HepG2 (cell line): ENCODE results near the gene SDC4. TPM values are rescaled to one million over a fixed set of nuclear protein-coding genes. Genes with fewer than 3 reads are reported as not detected.

Experiments used
- ATAC-seq: fragments of 200-7000 bp; cut with Tn5 transposase; 3 replicates; pipeline ENCODE4 v1.9.1; 2020; ENCODE audit warnings: mild to moderate bottlenecking, moderate library complexity
- BruUV-seq: library from RNA; stranded (reverse); fragments of 400-500 nt; replicated peaks from 2 replicates; lab custom pipeline; 2021; lab: Mats Ljungman, UMichigan
- CTCF ChIA-PET: fragments of 300-600 bp; formaldehyde crosslinking; extraction: SDS; loops from one replicate; lab custom pipeline; 2021; ENCODE audit warnings: low total read pairs, inconsistent platforms, low intra/inter-chr PET ratio; lab: Yijun Ruan, JAX
- POLR2A ChIA-PET: fragments of 350-600 bp; sonication (Branson Sonifier 250); formaldehyde crosslinking; loops from one replicate; lab custom pipeline; 2020; ENCODE audit warnings: antibody characterized with exemption, inconsistent platforms; lab: Yijun Ruan, JAX
- DNase-seq: peaks from one replicate; pipeline ENCODE4 v3.0.0-alpha.2; 2015; ENCODE audit warnings: low spot score
- FAIRE-seq: peaks from 3 replicates; lab custom pipeline; 2011; peaks lifted over from hg19 to GRCh38; lab: Jason Lieb, UNC
- H2AFZ ChIP-seq: one replicate; pipeline ENCODE4 v1.6.1; 2011; ENCODE audit warnings: low read length, inconsistent platforms
- H3K27ac ChIP-seq: fragments of 300-600 bp; 3 replicates; pipeline ENCODE4 v1.8.0; 2011; ENCODE audit warnings: mixed run types, mild to moderate bottlenecking, mixed read lengths, low read length, inconsistent platforms; ENCODE audit not compliant: insufficient read depth; ENCODE audit errors: extremely low read length
- H3K27me3 ChIP-seq, 2 experiments: fragments of 200-600 bp in 1 of 2; 2 replicates in 1 of 2; 3 replicates in 1 of 2; pipeline versions ENCODE4 v1.6.0 to v1.8.0; 2011; ENCODE audit warnings: low read length in 2 of 2, mild to moderate bottlenecking in 2 of 2, moderate library complexity in 2 of 2, inconsistent platforms in 1 of 2; ENCODE audit not compliant: insufficient read depth in 2 of 2, control insufficient read depth in 1 of 2
- H3K36me3 ChIP-seq, 2 experiments: fragments of 200-600 bp in 1 of 2; replicated peaks in 1 of 2; 2 replicates in 1 of 2; 3 replicates in 1 of 2; pipeline versions ENCODE4 v1.5.1 to v1.8.0; 2011; ENCODE audit warnings: low read length in 2 of 2, inconsistent platforms in 1 of 2; ENCODE audit not compliant: insufficient read depth in 2 of 2, control insufficient read depth in 1 of 2
- H3K4me1 ChIP-seq: 2 replicates; pipeline ENCODE4 v1.5.1; 2012; ENCODE audit warnings: low read length, inconsistent platforms; ENCODE audit not compliant: insufficient read depth
- H3K4me2 ChIP-seq: 2 replicates; pipeline ENCODE4 v1.6.0; 2011; ENCODE audit warnings: low read depth, low read length, inconsistent platforms
- H3K4me3 ChIP-seq, 3 experiments: fragments of 200-600 bp in 1 of 3; sonication (generic), shearing (Covaris generic) in 1 of 3; replicated peaks in 1 of 3; 2 replicates each; pipeline ENCODE4 v1.5.1; 2011 to 2016; ENCODE audit warnings: low read length in 3 of 3, inconsistent platforms in 2 of 3, low read depth in 2 of 3, mild to moderate bottlenecking in 2 of 3, control low read depth in 1 of 3, mixed read lengths in 1 of 3; ENCODE audit not compliant: insufficient read depth in 1 of 3
- H3K79me2 ChIP-seq: one replicate; pipeline ENCODE4 v1.6.1; 2011; ENCODE audit warnings: low read length, inconsistent platforms; ENCODE audit not compliant: insufficient read depth
- H3K9ac ChIP-seq: 2 replicates; pipeline ENCODE4 v1.6.0; 2011; ENCODE audit warnings: mild to moderate bottlenecking, low read depth, low read length, inconsistent platforms; ENCODE audit not compliant: insufficient read depth
- H3K9me3 ChIP-seq: 2 replicates; pipeline ENCODE4 v1.5.1; 2012; ENCODE audit warnings: mild to moderate bottlenecking, low read length
- H4K20me1 ChIP-seq: 2 replicates; pipeline ENCODE4 v1.6.0; 2011; ENCODE audit warnings: inconsistent platforms, mild to moderate bottlenecking, low read length, moderate library complexity; ENCODE audit not compliant: insufficient read depth
- IRF9 ChIP-seq: sonication (generic); formaldehyde crosslinking; IDR thresholded peaks from 2 replicates; pipeline ENCODE4 v1.8.0; 2022; ENCODE audit warnings: missing genetic modification reagents, mild to moderate bottlenecking, borderline replicate concordance
- RAD51 ChIP-seq: fragments of 450-650 bp; IDR thresholded peaks from 2 replicates; pipeline ENCODE4 v1.6.1; 2016; ENCODE audit warnings: borderline replicate concordance
- SKI ChIP-seq: fragments of 450-650 bp; IDR thresholded peaks from one replicate; pipeline ENCODE4 v1.6.1; 2018; ENCODE audit warnings: mild to moderate bottlenecking; ENCODE audit not compliant: partially characterized antibody
- SNAPC2 ChIP-seq: sonication (generic); formaldehyde crosslinking; IDR thresholded peaks from 2 replicates; pipeline ENCODE4 v1.8.1; 2022; ENCODE audit warnings: mild to moderate bottlenecking, missing genetic modification reagents
- SNAPC5 ChIP-seq: sonication (generic); formaldehyde crosslinking; IDR thresholded peaks from 2 replicates; pipeline ENCODE4 v1.8.1; 2023; ENCODE audit warnings: mild to moderate bottlenecking, missing genetic modification reagents, borderline replicate concordance
- ZMYM3 ChIP-seq: sonication (generic); formaldehyde crosslinking; IDR thresholded peaks from 2 replicates; pipeline ENCODE4 v1.5.1; 2020; ENCODE audit warnings: mild to moderate bottlenecking, missing genetic modification reagents
- ZNF232 ChIP-seq: sonication (generic); formaldehyde crosslinking; IDR thresholded peaks from 2 replicates; pipeline ENCODE4 v1.4.0; 2020; ENCODE audit warnings: missing genetic modification reagents, borderline replicate concordance
- ZNF296 ChIP-seq: sonication (generic); formaldehyde crosslinking; conservative IDR thresholded peaks from 2 replicates; pipeline ENCODE4 v1.5.0; 2020; ENCODE audit warnings: mild to moderate bottlenecking, missing genetic modification reagents
- ZNF629 ChIP-seq: sonication (generic); formaldehyde crosslinking; conservative IDR thresholded peaks from 2 replicates; pipeline ENCODE4 v1.5.0; 2020; ENCODE audit warnings: missing genetic modification reagents
- ZNF644 ChIP-seq: IDR thresholded peaks from 2 replicates; pipeline ENCODE4 v1.6.1; 2016; ENCODE audit warnings: low read depth
- ZNF687 ChIP-seq: sonication (generic); formaldehyde crosslinking; IDR thresholded peaks from 2 replicates; pipeline ENCODE4 v1.5.1; 2020; ENCODE audit warnings: mild to moderate bottlenecking, missing genetic modification reagents, moderate library complexity
- WGBS: methylation state at CpG from one replicate; pipeline ENCODE4 v1.1.6; 2017; ENCODE audit warnings: low lambda C conversion rate; 5-methylcytosine and 5-hydroxymethylcytosine counted together
- in situ Hi-C: cut with HindIII; loops from 2 replicates; pipeline ENCODE4 v1.10.0; 2017; ENCODE audit warnings: low pct_unique_long_range_greater_than_20kb; ENCODE audit not compliant: extremely low pct_ligation_motif_present
- intact Hi-C: fragments of 100-400 bp; cut with micrococcal nuclease; formaldehyde crosslinking; loops from one replicate; pipeline ENCODE4 v1.10.0; 2022; ENCODE audit not compliant: unreplicated experiment
- polyA plus RNA-seq, 8 experiments: library from polyadenylated mRNA; depleted of rRNA in 3 of 8; stranded (reverse) in 7 of 8; unstranded in 1 of 8; fragments of >200 nt; fragmentation: Illumina TruSeq in 4 of 8; extraction: Trizol in 4 of 8; gene quantifications; 2 replicates each; pipeline versions ENCODE4 v1.2.1 to v1.2.3, GENCODE V29; 2011 to 2016; ENCODE audit warnings: low read depth in 4 of 8, missing spikeins in 1 of 8, mixed read lengths in 1 of 8; ENCODE audit not compliant: insufficient read depth in 1 of 8
- total RNA-seq, 5 experiments: library from RNA; depleted of rRNA; stranded (reverse); fragments of >200 nt; fragmentation: Illumina TruSeq; extraction: Trizol; gene quantifications; 2 replicates each; pipeline ENCODE4 v1.2.3, GENCODE V29; 2016; ENCODE audit warnings: low read depth in 1 of 5
- TF ChIP-seq, protein P1 (sequence below): IDR thresholded peaks from 2 replicates; pipeline ENCODE4 v1.6.1; 2016; ENCODE audit warnings: control low read depth
- TF ChIP-seq, protein P2 (sequence below): sonication (generic); formaldehyde crosslinking; IDR thresholded peaks from 2 replicates; pipeline ENCODE4 v1.5.1; 2020; ENCODE audit warnings: missing genetic modification reagents, mild to moderate bottlenecking, borderline replicate concordance
- TF ChIP-seq, protein P3 (sequence below): sonication (generic); formaldehyde crosslinking; IDR thresholded peaks from 2 replicates; pipeline ENCODE4 v1.4.0; 2020; ENCODE audit warnings: mild to moderate bottlenecking, missing genetic modification reagents

SDC4 gene
- total and polyA plus RNA-seq, 2 of the 13 experiments (the other 11 are each of a cell fraction or from before 2014, with no cell fraction given): 49.0 to 65.1 TPM

DNA sequence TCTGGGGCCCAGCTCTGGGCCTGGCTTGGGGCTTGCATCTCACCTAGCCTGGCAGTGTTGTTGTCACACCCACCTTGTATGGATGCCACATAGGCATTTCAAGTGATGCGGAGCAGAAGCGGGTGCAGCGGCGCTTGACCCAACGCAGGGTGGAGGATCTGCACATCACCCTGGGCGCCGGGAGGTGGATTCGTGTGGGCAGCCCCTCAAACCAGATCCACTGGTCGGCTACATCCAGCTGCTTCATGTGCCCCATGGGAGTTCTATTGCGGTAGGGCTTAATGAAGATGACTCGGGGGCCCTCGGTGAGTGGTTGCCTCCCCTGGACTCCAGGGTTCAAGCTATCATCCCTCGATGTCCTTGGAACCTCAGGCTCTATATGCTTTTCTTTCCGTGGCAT, 26.7 kb upstream of the SDC4 start:
- Histone ChIP-seq H3K4me1 (peaks cover 19% of the 10 kb centered on the region), H3K4me2 (no peak overlapping the region), H3K9ac (no peak overlapping the region), H3K4me3 (no peak overlapping the region), H3K27me3 (no peaks in the 10 kb centered on the region), H3K9me3 (no peaks in the 10 kb centered on the region), H3K36me3 (no peaks in the 10 kb centered on the region; a peak in 1 of 5 replicates), H3K27ac (no peak overlapping the region), H3K79me2 (no peaks in the 10 kb centered on the region), H4K20me1 (no peaks in the 10 kb centered on the region), H2AFZ (no peak overlapping the region)
- POLR2A ChIA-PET: interaction anchor here (2.8 to 5.5 kb wide), 2 partner anchors 11 to 52 kb away, joined by 10 to 51 read pairs; partner anchors contain the start of gene SYS1
- no peak for ATAC-seq
- TF ChIP-seq, protein P1, sequence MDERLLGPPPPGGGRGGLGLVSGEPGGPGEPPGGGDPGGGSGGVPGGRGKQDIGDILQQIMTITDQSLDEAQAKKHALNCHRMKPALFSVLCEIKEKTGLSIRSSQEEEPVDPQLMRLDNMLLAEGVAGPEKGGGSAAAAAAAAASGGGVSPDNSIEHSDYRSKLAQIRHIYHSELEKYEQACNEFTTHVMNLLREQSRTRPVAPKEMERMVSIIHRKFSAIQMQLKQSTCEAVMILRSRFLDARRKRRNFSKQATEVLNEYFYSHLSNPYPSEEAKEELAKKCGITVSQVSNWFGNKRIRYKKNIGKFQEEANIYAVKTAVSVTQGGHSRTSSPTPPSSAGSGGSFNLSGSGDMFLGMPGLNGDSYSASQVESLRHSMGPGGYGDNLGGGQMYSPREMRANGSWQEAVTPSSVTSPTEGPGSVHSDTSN (CRISPR knock-in tag): no peak
- TF ChIP-seq SKI (no peak), ZMYM3 (CRISPR knock-in tag) (no peak), ZNF296 (CRISPR knock-in tag) (no peak), SNAPC2 (no peak), ZNF644 (CRISPR knock-in tag) (no peak), SNAPC5 (CRISPR knock-in tag) (no peak), ZNF629 (CRISPR knock-in tag) (no peak), ZNF232 (no peak), RAD51 (no peak), ZNF687 (CRISPR knock-in tag) (no peak), IRF9 (CRISPR knock-in tag) (no peak)
- TF ChIP-seq, protein P2, sequence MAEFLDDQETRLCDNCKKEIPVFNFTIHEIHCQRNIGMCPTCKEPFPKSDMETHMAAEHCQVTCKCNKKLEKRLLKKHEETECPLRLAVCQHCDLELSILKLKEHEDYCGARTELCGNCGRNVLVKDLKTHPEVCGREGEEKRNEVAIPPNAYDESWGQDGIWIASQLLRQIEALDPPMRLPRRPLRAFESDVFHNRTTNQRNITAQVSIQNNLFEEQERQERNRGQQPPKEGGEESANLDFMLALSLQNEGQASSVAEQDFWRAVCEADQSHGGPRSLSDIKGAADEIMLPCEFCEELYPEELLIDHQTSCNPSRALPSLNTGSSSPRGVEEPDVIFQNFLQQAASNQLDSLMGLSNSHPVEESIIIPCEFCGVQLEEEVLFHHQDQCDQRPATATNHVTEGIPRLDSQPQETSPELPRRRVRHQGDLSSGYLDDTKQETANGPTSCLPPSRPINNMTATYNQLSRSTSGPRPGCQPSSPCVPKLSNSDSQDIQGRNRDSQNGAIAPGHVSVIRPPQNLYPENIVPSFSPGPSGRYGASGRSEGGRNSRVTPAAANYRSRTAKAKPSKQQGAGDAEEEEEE: no peak
- TF ChIP-seq, protein P3, sequence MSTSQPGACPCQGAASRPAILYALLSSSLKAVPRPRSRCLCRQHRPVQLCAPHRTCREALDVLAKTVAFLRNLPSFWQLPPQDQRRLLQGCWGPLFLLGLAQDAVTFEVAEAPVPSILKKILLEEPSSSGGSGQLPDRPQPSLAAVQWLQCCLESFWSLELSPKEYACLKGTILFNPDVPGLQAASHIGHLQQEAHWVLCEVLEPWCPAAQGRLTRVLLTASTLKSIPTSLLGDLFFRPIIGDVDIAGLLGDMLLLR (CRISPR knock-in tag): no peak
- DNase-seq: no peak
- intact Hi-C loops: loop anchor here (1.0 to 2.0 kb wide), 2 partner anchors 42 to 62 kb away; partner anchors contain the start of gene PIGT
- BruUV-seq: no TSS peak
- in situ Hi-C loops: loop anchor here (5.0 kb wide), 1 partner anchor 62 kb away; no protein-coding TSS in a partner anchor
- 90% methylated on average over 10 of the region's 14 CpGs for WGBS
- FAIRE-seq: no peak
- CTCF ChIA-PET: interaction anchor here (1.6 kb wide), 1 partner anchor 396 kb away, joined by 6 read pairs; no protein-coding TSS in a partner anchor
